RWPE2 (cell line): ENCODE data around the gene BBC3.

Experiments
- ATAC-seq: fragments of 200-7000 bp; cut with Tn5 transposase; 3 replicates; pipeline ENCODE4 v1.9.1; 2021; ENCODE audit warnings: low read depth
- DNase-seq: peaks from one replicate; pipeline ENCODE4 v3.0.0-alpha.2; 2020; ENCODE audit warnings: low spot score
- H3K27ac ChIP-seq: fragments of 450-650 bp; 2 replicates; pipeline ENCODE4 v1.5.1; 2017; ENCODE audit warnings: mild to moderate bottlenecking; ENCODE audit not compliant: poor library complexity, severe bottlenecking
- H3K27me3 ChIP-seq: fragments of 250-450 bp; sonication (Bioruptor Pico); 2 replicates; pipeline ENCODE4 v1.5.1; 2021; ENCODE audit warnings: mild to moderate bottlenecking, moderate library complexity; ENCODE audit not compliant: insufficient read depth, poor library complexity, severe bottlenecking
- H3K36me3 ChIP-seq: fragments of 250-450 bp; sonication (Bioruptor Pico); 2 replicates; pipeline ENCODE4 v1.5.1; 2020; ENCODE audit warnings: low read depth, mild to moderate bottlenecking, moderate library complexity
- H3K4me1 ChIP-seq: fragments of 250-450 bp; sonication (Bioruptor Pico); 2 replicates; pipeline ENCODE4 v1.5.1; 2021; ENCODE audit warnings: mild to moderate bottlenecking, moderate library complexity; ENCODE audit not compliant: insufficient read depth, poor library complexity, severe bottlenecking
- H3K4me3 ChIP-seq: fragments of 250-450 bp; sonication (Bioruptor Pico); 2 replicates; pipeline ENCODE4 v1.5.1; 2021; ENCODE audit warnings: mild to moderate bottlenecking, moderate library complexity; ENCODE audit not compliant: severe bottlenecking
- H3K9me3 ChIP-seq: fragments of 250-450 bp; sonication (Bioruptor Pico); 2 replicates; pipeline ENCODE4 v1.5.1; 2021; ENCODE audit warnings: mild to moderate bottlenecking, moderate library complexity; ENCODE audit not compliant: severe bottlenecking
- TF ChIP-seq, protein P1 (sequence below): fragments of 450-650 bp; IDR thresholded peaks from one replicate; pipeline ENCODE4 v1.5.1; 2017; ENCODE audit warnings: mild to moderate bottlenecking, moderate library complexity; ENCODE audit not compliant: poor library complexity, severe bottlenecking

Gene BBC3

DNA sequence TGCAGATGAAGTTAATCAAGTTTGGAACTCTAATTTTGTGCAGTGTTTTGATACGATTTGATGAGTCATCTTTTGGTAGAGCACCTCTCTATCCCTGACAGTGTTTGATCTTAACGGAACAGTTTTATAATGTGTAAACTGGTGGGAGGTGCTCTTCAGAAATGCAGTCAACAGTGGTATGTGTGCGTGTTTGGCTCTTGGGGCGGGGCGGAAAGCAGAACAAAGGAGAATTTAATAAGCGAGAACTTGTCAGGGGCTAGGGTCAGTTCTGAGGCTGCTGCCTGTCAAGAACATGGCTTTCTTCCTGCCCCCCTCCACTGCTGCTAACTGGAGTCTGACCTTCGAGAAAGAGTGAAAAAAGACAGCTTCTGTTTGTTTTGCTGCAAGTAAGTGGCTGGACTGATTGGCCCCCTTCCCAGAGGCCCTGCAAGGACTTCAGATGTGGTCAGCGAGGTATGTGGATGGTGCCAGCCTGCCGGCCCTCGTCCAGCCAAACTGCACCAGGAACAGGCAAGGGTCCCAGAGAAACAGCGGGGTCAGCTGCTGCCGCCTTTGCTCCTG is 40.8 kb downstream of the BBC3 start:
- peak; percentile 47; the same call in 1 of the 3 replicates for ATAC-seq
- TF ChIP-seq, protein P1, sequence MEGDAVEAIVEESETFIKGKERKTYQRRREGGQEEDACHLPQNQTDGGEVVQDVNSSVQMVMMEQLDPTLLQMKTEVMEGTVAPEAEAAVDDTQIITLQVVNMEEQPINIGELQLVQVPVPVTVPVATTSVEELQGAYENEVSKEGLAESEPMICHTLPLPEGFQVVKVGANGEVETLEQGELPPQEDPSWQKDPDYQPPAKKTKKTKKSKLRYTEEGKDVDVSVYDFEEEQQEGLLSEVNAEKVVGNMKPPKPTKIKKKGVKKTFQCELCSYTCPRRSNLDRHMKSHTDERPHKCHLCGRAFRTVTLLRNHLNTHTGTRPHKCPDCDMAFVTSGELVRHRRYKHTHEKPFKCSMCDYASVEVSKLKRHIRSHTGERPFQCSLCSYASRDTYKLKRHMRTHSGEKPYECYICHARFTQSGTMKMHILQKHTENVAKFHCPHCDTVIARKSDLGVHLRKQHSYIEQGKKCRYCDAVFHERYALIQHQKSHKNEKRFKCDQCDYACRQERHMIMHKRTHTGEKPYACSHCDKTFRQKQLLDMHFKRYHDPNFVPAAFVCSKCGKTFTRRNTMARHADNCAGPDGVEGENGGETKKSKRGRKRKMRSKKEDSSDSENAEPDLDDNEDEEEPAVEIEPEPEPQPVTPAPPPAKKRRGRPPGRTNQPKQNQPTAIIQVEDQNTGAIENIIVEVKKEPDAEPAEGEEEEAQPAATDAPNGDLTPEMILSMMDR, result no peak
- no peaks in the 10 kb centered on the region for H3K4me1 ChIP-seq
- no peak overlapping the region for H3K4me3 ChIP-seq
- no peaks in the 10 kb centered on the region for H3K9me3 ChIP-seq
- H3K27me3 ChIP-seq, result no peaks in the 10 kb centered on the region
- peaks cover 28% of the 10 kb centered on the region for H3K36me3 ChIP-seq
- H3K27ac ChIP-seq, result peak overlapping the region; percentile 16
- no peak for DNase-seq

DNA sequence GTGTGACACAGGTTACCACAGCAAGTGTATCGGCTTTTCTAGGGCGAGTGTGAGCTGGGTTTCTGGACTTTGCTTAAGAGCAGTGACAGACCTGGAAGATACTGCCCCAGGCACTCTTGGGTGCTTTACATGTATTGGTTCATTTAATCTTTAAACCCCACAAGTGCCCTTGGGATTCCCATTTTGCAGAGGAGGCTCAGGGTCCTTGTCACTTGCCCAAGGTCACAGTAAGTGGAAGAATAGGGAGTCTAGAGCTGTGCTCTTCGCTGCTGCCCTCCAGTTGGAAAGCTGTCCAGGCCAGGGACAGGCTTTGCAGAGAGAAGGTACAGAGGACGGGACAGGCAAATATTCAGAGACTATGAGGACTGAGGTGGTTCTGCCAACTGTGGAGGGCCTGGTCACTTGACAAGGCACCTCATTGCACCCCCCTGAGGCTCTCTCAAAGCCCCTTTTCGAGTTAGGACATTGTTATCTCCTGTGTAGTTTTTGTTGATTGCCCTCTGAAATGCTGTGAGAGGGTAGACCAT is 42.4 kb downstream of the BBC3 start:
- Histone ChIP-seq H3K4me1 (no peaks in the 10 kb centered on the region), H3K27ac (no peak overlapping the region), H3K36me3 (peaks cover 42% of the 10 kb centered on the region), H3K9me3 (no peaks in the 10 kb centered on the region), H3K27me3 (no peaks in the 10 kb centered on the region), H3K4me3 (no peak overlapping the region)
- TF ChIP-seq, protein P1, result no peak
- DNase-seq (no peak), ATAC-seq (peak; percentile 21; the same call in 1 of the 3 replicates)

DNA sequence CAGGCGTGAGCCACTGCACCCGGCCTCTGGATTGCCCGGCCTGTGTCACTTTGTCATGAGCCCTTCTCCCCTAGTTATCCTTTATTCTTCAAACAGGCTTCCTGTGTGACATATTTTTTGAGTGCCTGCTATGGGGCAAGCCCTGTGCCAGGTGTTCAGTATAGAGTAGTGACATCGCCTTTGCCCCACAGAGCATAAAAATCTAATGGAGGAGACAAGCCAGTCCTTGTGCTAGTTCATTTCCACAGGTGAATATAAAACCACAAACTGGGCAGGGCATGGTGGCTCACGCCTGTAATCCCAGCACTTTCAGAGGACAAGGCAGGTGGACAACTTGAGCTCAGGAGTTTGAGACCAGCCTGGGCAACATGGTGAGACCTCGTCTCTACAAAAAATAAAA is 43.2 kb downstream of the BBC3 start:
- no peaks in the 10 kb centered on the region for H3K4me1 ChIP-seq
- TF ChIP-seq, protein P1, result no peak
- no peaks in the 10 kb centered on the region for H3K9me3 ChIP-seq
- H3K4me3 ChIP-seq, result no peak overlapping the region
- H3K27me3 ChIP-seq, result no peaks in the 10 kb centered on the region
- H3K36me3 ChIP-seq, result peaks cover 47% of the 10 kb centered on the region
- no peak overlapping the region for H3K27ac ChIP-seq
- DNase-seq, result no peak
- ATAC-seq, result no peak

DNA sequence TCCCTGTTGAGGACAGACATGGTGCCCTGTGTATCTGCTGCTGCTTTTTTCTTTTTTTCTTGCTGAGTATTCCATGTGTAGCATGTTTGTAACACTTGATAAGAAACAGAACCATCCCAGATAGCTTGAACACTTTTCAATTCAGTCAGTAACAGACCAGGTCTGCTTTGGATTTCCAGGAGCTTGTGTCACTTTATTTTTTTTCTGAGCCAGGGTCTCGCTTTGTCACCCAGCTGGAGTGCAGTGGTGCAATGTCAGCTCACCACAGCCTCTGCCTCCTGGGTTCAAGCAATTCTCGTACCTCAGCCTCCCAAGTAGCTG is 43.7 kb downstream of the BBC3 start:
- TF ChIP-seq, protein P1, result no peak
- no peaks in the 10 kb centered on the region for H3K4me1 ChIP-seq
- ATAC-seq, result no peak
- H3K36me3 ChIP-seq, result peaks cover 49% of the 10 kb centered on the region
- H3K9me3 ChIP-seq, result no peaks in the 10 kb centered on the region
- DNase-seq, result no peak
- H3K4me3 ChIP-seq, result no peak overlapping the region
- no peak overlapping the region for H3K27ac ChIP-seq
- H3K27me3 ChIP-seq, result no peaks in the 10 kb centered on the region
